Heart left ventricle (tissue), 13 donors: Measurements from ENCODE around the gene ZFR2.

Experiments used
- CTCF ChIP-seq, 12 donors: fragments of 200-600 bp; sonication (generic) in 4 of 12; IDR thresholded peaks; one replicate each; pipeline versions ENCODE4 v1.5.0 to v1.8.0; 2018 to 2022; ENCODE audit warnings: antibody characterized with exemption in 12 of 12, mild to moderate bottlenecking in 5 of 12
- POLR2A ChIP-seq, 2 donors: fragments of 450-650 bp; IDR thresholded peaks; one replicate each; pipeline ENCODE4 v1.6.1; 2017; ENCODE audit warnings: antibody characterized with exemption in 2 of 2, mild to moderate bottlenecking in 2 of 2, moderate library complexity in 2 of 2
- donor health status: ischemic (EF 13 %, LVEDD 7.1; RV severe dilation, severe dysfunction).
- donor health status: DM: no; HTN: yes; CAD: no.
- donor health status: DM: no; HTN: no; CAD: no.
- donor health status: ischemic (EF 25% LVEDD 6.9; RV normal size, moderate dysfunction).
- donor health status: ischemic (EF 25% LVEDD 5.7; RV mildly dilated, moderate dysfunction).
- donor health status: ischemic (EF 35%, LVEDD 5.7; RV mildly dilated, moderate dysfunction).
- donor health status: nonischemic (EF 11% LVEDD 7.7; RV severe dilation, severe dysfunction).
- donor health status: DM: yes; HTN: yes; CAD: no.
- donor health status: PGD.
- donor health status: ischemic (EF 29% LVEDD 5.4; RV normal size, mild dysfunction).
- donor health status: nonischemic (EF 23%, LVEDD 6.1; RV moderate dilation, normal function).

GRCh38 chr19:3780786-3781304 is 88.0 kb downstream of the ZFR2 start:
- TF ChIP-seq POLR2A (IDR thresholded peaks at IDR 0.05) (no peak), CTCF (IDR thresholded peaks at IDR 0.05) (no peak)
